ENCODE results near the gene FAF2.

FAF2 gene

GRCh38 chr5:176526462-176526861 is 78.3 kb downstream of the FAF2 start:
- H3K4me3 ChIP-seq (ENCODE audit: low read depth, low read length), result no peak overlapping the region
- CTCF ChIA-PET, result interaction anchor here (1.2 to 1.4 kb wide), 2 partner anchors 78 to 79 kb away, joined by 3 to 4 read pairs; partner anchors contain the start of gene FAF2
- POLR2A ChIA-PET, result no interaction called here
- TF ChIP-seq CTCF (IDR thresholded peaks at IDR 0.05; ENCODE audit: insufficient read depth, low read length, missing control alignments), result no peak
- DNase-seq (ENCODE audit: low read depth, low spot score), result no peak

- no peak for TF ChIP-seq CTCF (IDR thresholded peaks at IDR 0.05; ENCODE audit: insufficient read depth, low read length, missing control alignments)
- no peak for DNase-seq (ENCODE audit: low read depth, low spot score)
- ChIA-PET CTCF (interaction anchor here (1.4 kb wide), 1 partner anchor 79 kb away, joined by 3 read pairs; the partner anchor contains the start of gene FAF2), POLR2A (no interaction called here)
- H3K4me3 ChIP-seq (ENCODE audit: low read depth, low read length), result no peak overlapping the region
These were observed 79.3 kb downstream of the FAF2 start for GRCh38 chr5:176527246-176528222.

GRCh38 chr5:176528301-176528700 is 80.1 kb downstream of the FAF2 start:
- H3K4me3 ChIP-seq (ENCODE audit: low read depth, low read length), result no peak overlapping the region
- TF ChIP-seq CTCF (IDR thresholded peaks at IDR 0.05; ENCODE audit: insufficient read depth, low read length, missing control alignments), result no peak
- ChIA-PET CTCF (no interaction called here), POLR2A (no interaction called here)
- no peak for DNase-seq (ENCODE audit: low read depth, low spot score)

GRCh38 chr5:176528761-176529115 is 80.6 kb downstream of the FAF2 start:
- TF ChIP-seq CTCF (IDR thresholded peaks at IDR 0.05; ENCODE audit: insufficient read depth, low read length, missing control alignments), result no peak
- DNase-seq (ENCODE audit: low read depth, low spot score), result no peak
- ChIA-PET POLR2A (no interaction called here), CTCF (no interaction called here)
- H3K4me3 ChIP-seq (ENCODE audit: low read depth, low read length), result no peak overlapping the region

- no peak overlapping the region for H3K4me3 ChIP-seq (ENCODE audit: low read depth, low read length)
- CTCF ChIA-PET, result no interaction called here
- no peak for DNase-seq (ENCODE audit: low read depth, low spot score)
- POLR2A ChIA-PET, result no interaction called here
- TF ChIP-seq CTCF (IDR thresholded peaks at IDR 0.05; ENCODE audit: insufficient read depth, low read length, missing control alignments), result no peak
These were observed 81.0 kb downstream of the FAF2 start for GRCh38 chr5:176529116-176529740.

GRCh38 chr5:176529741-176530141 is 81.6 kb downstream of the FAF2 start:
- CTCF ChIA-PET, result no interaction called here
- POLR2A ChIA-PET, result no interaction called here
- DNase-seq (ENCODE audit: low read depth, low spot score), result no peak
- no peak overlapping the region for H3K4me3 ChIP-seq (ENCODE audit: low read depth, low read length)
- TF ChIP-seq CTCF (IDR thresholded peaks at IDR 0.05; ENCODE audit: insufficient read depth, low read length, missing control alignments), result no peak
